Body of pancreas (tissue), 4 donors: ENCODE data around the gene CSRP1.

ENCODE experiments used
- CTCF ChIP-seq, 7 experiments: fragments of 450-650 bp in 4 of 7; fragments of 200-600 bp in 3 of 7; sonication (generic) in 3 of 7; IDR thresholded peaks; one replicate each; pipeline ENCODE4 v1.5.1; 2016 to 2019; ENCODE audit warnings: antibody characterized with exemption in 7 of 7
- POLR2A ChIP-seq, 3 donors: fragments of 450-650 bp; IDR thresholded peaks; one replicate each; pipeline ENCODE4 v1.6.1; 2016; ENCODE audit warnings: antibody characterized with exemption in 3 of 3, mild to moderate bottlenecking in 2 of 3

GRCh38 chr1:201475915-201476669, 30.8 kb downstream of the CSRP1 start:
- no peak for TF ChIP-seq POLR2A (IDR thresholded peaks at IDR 0.05)
- no peak for TF ChIP-seq CTCF (IDR thresholded peaks at IDR 0.05)
